HepG2 (cell line): ENCODE data around the gene KLF9. TPM values are rescaled to one million over a fixed set of nuclear protein-coding genes. Genes with fewer than 3 reads are reported as not detected.

Source experiments
- ATAC-seq: fragments of 200-7000 bp; cut with Tn5 transposase; 3 replicates; pipeline ENCODE4 v1.9.1; 2020; ENCODE audit warnings: mild to moderate bottlenecking, moderate library complexity
- BruUV-seq: library from RNA; stranded (reverse); fragments of 400-500 nt; replicated peaks from 2 replicates; lab custom pipeline; 2021; lab: Mats Ljungman, UMichigan
- CTCF ChIA-PET: fragments of 300-600 bp; formaldehyde crosslinking; extraction: SDS; loops from one replicate; lab custom pipeline; 2021; ENCODE audit warnings: low total read pairs, inconsistent platforms, low intra/inter-chr PET ratio; lab: Yijun Ruan, JAX
- POLR2A ChIA-PET: fragments of 350-600 bp; sonication (Branson Sonifier 250); formaldehyde crosslinking; loops from one replicate; lab custom pipeline; 2020; ENCODE audit warnings: antibody characterized with exemption, inconsistent platforms; lab: Yijun Ruan, JAX
- DNase-seq: peaks from one replicate; pipeline ENCODE4 v3.0.0-alpha.2; 2015; ENCODE audit warnings: low spot score
- FAIRE-seq: peaks from 3 replicates; lab custom pipeline; 2011; peaks lifted over from hg19 to GRCh38; lab: Jason Lieb, UNC
- H2AFZ ChIP-seq: one replicate; pipeline ENCODE4 v1.6.1; 2011; ENCODE audit warnings: low read length, inconsistent platforms
- H3K27ac ChIP-seq: fragments of 300-600 bp; 3 replicates; pipeline ENCODE4 v1.8.0; 2011; ENCODE audit warnings: mixed run types, mild to moderate bottlenecking, mixed read lengths, low read length, inconsistent platforms; ENCODE audit not compliant: insufficient read depth; ENCODE audit errors: extremely low read length
- H3K27me3 ChIP-seq, 2 experiments: fragments of 200-600 bp in 1 of 2; 2 replicates in 1 of 2; 3 replicates in 1 of 2; pipeline versions ENCODE4 v1.6.0 to v1.8.0; 2011; ENCODE audit warnings: low read length in 2 of 2, mild to moderate bottlenecking in 2 of 2, moderate library complexity in 2 of 2, inconsistent platforms in 1 of 2; ENCODE audit not compliant: insufficient read depth in 2 of 2, control insufficient read depth in 1 of 2
- H3K36me3 ChIP-seq, 2 experiments: fragments of 200-600 bp in 1 of 2; replicated peaks in 1 of 2; 2 replicates in 1 of 2; 3 replicates in 1 of 2; pipeline versions ENCODE4 v1.5.1 to v1.8.0; 2011; ENCODE audit warnings: low read length in 2 of 2, inconsistent platforms in 1 of 2; ENCODE audit not compliant: insufficient read depth in 2 of 2, control insufficient read depth in 1 of 2
- H3K4me1 ChIP-seq: 2 replicates; pipeline ENCODE4 v1.5.1; 2012; ENCODE audit warnings: low read length, inconsistent platforms; ENCODE audit not compliant: insufficient read depth
- H3K4me2 ChIP-seq: 2 replicates; pipeline ENCODE4 v1.6.0; 2011; ENCODE audit warnings: low read depth, low read length, inconsistent platforms
- H3K4me3 ChIP-seq, 3 experiments: fragments of 200-600 bp in 1 of 3; sonication (generic), shearing (Covaris generic) in 1 of 3; replicated peaks in 1 of 3; 2 replicates each; pipeline ENCODE4 v1.5.1; 2011 to 2016; ENCODE audit warnings: low read length in 3 of 3, inconsistent platforms in 2 of 3, low read depth in 2 of 3, mild to moderate bottlenecking in 2 of 3, control low read depth in 1 of 3, mixed read lengths in 1 of 3; ENCODE audit not compliant: insufficient read depth in 1 of 3
- H3K79me2 ChIP-seq: one replicate; pipeline ENCODE4 v1.6.1; 2011; ENCODE audit warnings: low read length, inconsistent platforms; ENCODE audit not compliant: insufficient read depth
- H3K9ac ChIP-seq: 2 replicates; pipeline ENCODE4 v1.6.0; 2011; ENCODE audit warnings: mild to moderate bottlenecking, low read depth, low read length, inconsistent platforms; ENCODE audit not compliant: insufficient read depth
- H3K9me3 ChIP-seq: 2 replicates; pipeline ENCODE4 v1.5.1; 2012; ENCODE audit warnings: mild to moderate bottlenecking, low read length
- H4K20me1 ChIP-seq: 2 replicates; pipeline ENCODE4 v1.6.0; 2011; ENCODE audit warnings: inconsistent platforms, mild to moderate bottlenecking, low read length, moderate library complexity; ENCODE audit not compliant: insufficient read depth
- CREB3 ChIP-seq: sonication (generic); formaldehyde crosslinking; IDR thresholded peaks from 2 replicates; pipeline ENCODE4 v1.5.0; 2020; ENCODE audit warnings: missing genetic modification reagents
- DRAP1 ChIP-seq: IDR thresholded peaks from 2 replicates; pipeline ENCODE4 v1.6.1; 2016; ENCODE audit warnings: missing genetic modification reagents, missing compliant biosample characterization
- ISX ChIP-seq: sonication (generic); formaldehyde crosslinking; conservative IDR thresholded peaks from 2 replicates; pipeline ENCODE4 v1.5.0; 2020; ENCODE audit warnings: missing genetic modification reagents
- MLX ChIP-seq: IDR thresholded peaks from 2 replicates; pipeline ENCODE4 v1.6.1; 2016
- REST ChIP-seq, 2 experiments: IDR thresholded peaks; 2 replicates each; pipeline ENCODE4 v1.6.1; 2011 to 2012; ENCODE audit warnings: low read length in 2 of 2, borderline replicate concordance in 1 of 2, low read depth in 1 of 2, mild to moderate bottlenecking in 1 of 2, moderate library complexity in 1 of 2
- THRA ChIP-seq: sonication (generic); formaldehyde crosslinking; IDR thresholded peaks from 2 replicates; pipeline ENCODE4 v1.4.0; 2020; ENCODE audit warnings: missing genetic modification reagents, borderline replicate concordance
- ZBTB38 ChIP-seq: sonication (generic); formaldehyde crosslinking; IDR thresholded peaks from 2 replicates; pipeline ENCODE4 v1.5.1; 2020; ENCODE audit warnings: mild to moderate bottlenecking, missing genetic modification reagents
- WGBS: methylation state at CpG from one replicate; pipeline ENCODE4 v1.1.6; 2017; ENCODE audit warnings: low lambda C conversion rate; 5-methylcytosine and 5-hydroxymethylcytosine counted together
- in situ Hi-C: cut with HindIII; loops from 2 replicates; pipeline ENCODE4 v1.10.0; 2017; ENCODE audit warnings: low pct_unique_long_range_greater_than_20kb; ENCODE audit not compliant: extremely low pct_ligation_motif_present
- intact Hi-C: fragments of 100-400 bp; cut with micrococcal nuclease; formaldehyde crosslinking; loops from one replicate; pipeline ENCODE4 v1.10.0; 2022; ENCODE audit not compliant: unreplicated experiment
- polyA plus RNA-seq, 8 experiments: library from polyadenylated mRNA; depleted of rRNA in 3 of 8; stranded (reverse) in 7 of 8; unstranded in 1 of 8; fragments of >200 nt; fragmentation: Illumina TruSeq in 4 of 8; extraction: Trizol in 4 of 8; gene quantifications; 2 replicates each; pipeline versions ENCODE4 v1.2.1 to v1.2.3, GENCODE V29; 2011 to 2016; ENCODE audit warnings: low read depth in 4 of 8, missing spikeins in 1 of 8, mixed read lengths in 1 of 8; ENCODE audit not compliant: insufficient read depth in 1 of 8
- total RNA-seq, 5 experiments: library from RNA; depleted of rRNA; stranded (reverse); fragments of >200 nt; fragmentation: Illumina TruSeq; extraction: Trizol; gene quantifications; 2 replicates each; pipeline ENCODE4 v1.2.3, GENCODE V29; 2016; ENCODE audit warnings: low read depth in 1 of 5
- TF ChIP-seq, protein P1 (sequence below): sonication (generic); formaldehyde crosslinking; conservative IDR thresholded peaks from 2 replicates; pipeline ENCODE4 v1.8.0; 2022; ENCODE audit warnings: low read depth, missing genetic modification reagents
- TF ChIP-seq, protein P2 (sequence below): sonication (generic); formaldehyde crosslinking; IDR thresholded peaks from 2 replicates; pipeline ENCODE4 v1.5.0; 2020; ENCODE audit warnings: mild to moderate bottlenecking, low read depth, missing genetic modification reagents, borderline replicate concordance
- TF ChIP-seq, protein P3 (sequence below), 2 experiments: sonication (generic) in 1 of 2; formaldehyde crosslinking in 1 of 2; IDR thresholded peaks; 2 replicates each; pipeline versions ENCODE4 v1.4.0 to v1.6.1; 2018 to 2020; ENCODE audit warnings: missing genetic modification reagents in 2 of 2, borderline replicate concordance in 1 of 2, low read depth in 1 of 2, mild to moderate bottlenecking in 1 of 2, missing biosample characterization in 1 of 2
- TF ChIP-seq, protein P4 (sequence below): sonication (generic); formaldehyde crosslinking; IDR thresholded peaks from 2 replicates; pipeline ENCODE4 v1.8.1; 2023; ENCODE audit warnings: mild to moderate bottlenecking, missing genetic modification reagents

Gene KLF9
- total and polyA plus RNA-seq, 2 of the 13 experiments (the other 11 are each of a cell fraction or from before 2014, with no cell fraction given), result 5.7 to 7.2 TPM

- Histone ChIP-seq H3K4me3 (no peak overlapping the region), H3K4me1 (peaks cover 17% of the 10 kb centered on the region), H3K9ac (no peak overlapping the region), H2AFZ (no peak overlapping the region), H3K36me3 (no peaks in the 10 kb centered on the region), H4K20me1 (no peaks in the 10 kb centered on the region), H3K79me2 (no peaks in the 10 kb centered on the region), H3K4me2 (no peak overlapping the region), H3K27me3 (peaks cover 0 to 11% of the 10 kb centered on the region in 2 experiments; a peak in 2 of 5 replicates), H3K27ac (no peak overlapping the region), H3K9me3 (no peaks in the 10 kb centered on the region)
- CTCF ChIA-PET, result no interaction called here
- 57% methylated on average over 8 of the region's 8 CpGs for WGBS
- ATAC-seq (no peak), FAIRE-seq (no peak), DNase-seq (no peak)
- BruUV-seq, result no TSS peak
- POLR2A ChIA-PET, result no interaction called here
- in situ Hi-C loops, result no loop called here
- intact Hi-C loops, result no loop called here
- TF ChIP-seq DRAP1 (CRISPR knock-in tag) (no peak), ZBTB38 (CRISPR knock-in tag) (no peak), REST (IDR thresholded peaks at IDR 0.05; ENCODE audit: borderline replicate concordance in 1 of 2, low read depth in 1 of 2, low read length in 2 of 2) (no peak), THRA (CRISPR knock-in tag) (no peak), ISX (CRISPR knock-in tag) (no peak), CREB3 (CRISPR knock-in tag) (no peak), MLX (CRISPR knock-in tag) (no peak)
- TF ChIP-seq, protein P1, sequence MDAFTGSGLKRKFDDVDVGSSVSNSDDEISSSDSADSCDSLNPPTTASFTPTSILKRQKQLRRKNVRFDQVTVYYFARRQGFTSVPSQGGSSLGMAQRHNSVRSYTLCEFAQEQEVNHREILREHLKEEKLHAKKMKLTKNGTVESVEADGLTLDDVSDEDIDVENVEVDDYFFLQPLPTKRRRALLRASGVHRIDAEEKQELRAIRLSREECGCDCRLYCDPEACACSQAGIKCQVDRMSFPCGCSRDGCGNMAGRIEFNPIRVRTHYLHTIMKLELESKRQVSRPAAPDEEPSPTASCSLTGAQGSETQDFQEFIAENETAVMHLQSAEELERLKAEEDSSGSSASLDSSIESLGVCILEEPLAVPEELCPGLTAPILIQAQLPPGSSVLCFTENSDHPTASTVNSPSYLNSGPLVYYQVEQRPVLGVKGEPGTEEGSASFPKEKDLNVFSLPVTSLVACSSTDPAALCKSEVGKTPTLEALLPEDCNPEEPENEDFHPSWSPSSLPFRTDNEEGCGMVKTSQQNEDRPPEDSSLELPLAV, result no peak
- TF ChIP-seq, protein P2, sequence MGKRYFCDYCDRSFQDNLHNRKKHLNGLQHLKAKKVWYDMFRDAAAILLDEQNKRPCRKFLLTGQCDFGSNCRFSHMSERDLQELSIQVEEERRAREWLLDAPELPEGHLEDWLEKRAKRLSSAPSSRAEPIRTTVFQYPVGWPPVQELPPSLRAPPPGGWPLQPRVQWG (CRISPR knock-in tag), result no peak
- TF ChIP-seq, protein P3, sequence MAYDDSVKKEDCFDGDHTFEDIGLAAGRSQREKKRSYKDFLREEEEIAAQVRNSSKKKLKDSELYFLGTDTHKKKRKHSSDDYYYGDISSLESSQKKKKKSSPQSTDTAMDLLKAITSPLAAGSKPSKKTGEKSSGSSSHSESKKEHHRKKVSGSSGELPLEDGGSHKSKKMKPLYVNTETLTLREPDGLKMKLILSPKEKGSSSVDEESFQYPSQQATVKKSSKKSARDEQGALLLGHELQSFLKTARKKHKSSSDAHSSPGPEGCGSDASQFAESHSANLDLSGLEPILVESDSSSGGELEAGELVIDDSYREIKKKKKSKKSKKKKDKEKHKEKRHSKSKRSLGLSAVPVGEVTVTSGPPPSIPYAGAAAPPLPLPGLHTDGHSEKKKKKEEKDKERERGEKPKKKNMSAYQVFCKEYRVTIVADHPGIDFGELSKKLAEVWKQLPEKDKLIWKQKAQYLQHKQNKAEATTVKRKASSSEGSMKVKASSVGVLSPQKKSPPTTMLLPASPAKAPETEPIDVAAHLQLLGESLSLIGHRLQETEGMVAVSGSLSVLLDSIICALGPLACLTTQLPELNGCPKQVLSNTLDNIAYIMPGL (CRISPR knock-in tag; IDR thresholded peaks at IDR 0.05; ENCODE audit: borderline replicate concordance in 1 of 2, low read depth in 1 of 2), result no peak
- TF ChIP-seq, protein P4, sequence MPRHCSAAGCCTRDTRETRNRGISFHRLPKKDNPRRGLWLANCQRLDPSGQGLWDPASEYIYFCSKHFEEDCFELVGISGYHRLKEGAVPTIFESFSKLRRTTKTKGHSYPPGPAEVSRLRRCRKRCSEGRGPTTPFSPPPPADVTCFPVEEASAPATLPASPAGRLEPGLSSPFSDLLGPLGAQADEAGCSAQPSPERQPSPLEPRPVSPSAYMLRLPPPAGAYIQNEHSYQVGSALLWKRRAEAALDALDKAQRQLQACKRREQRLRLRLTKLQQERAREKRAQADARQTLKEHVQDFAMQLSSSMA (CRISPR knock-in tag), result no peak
These were observed 10.7 kb upstream of the KLF9 start for GRCh38 chr9:70425192-70425591.
